ENCODE data around the gene RFX7.

RFX7 gene

DNA sequence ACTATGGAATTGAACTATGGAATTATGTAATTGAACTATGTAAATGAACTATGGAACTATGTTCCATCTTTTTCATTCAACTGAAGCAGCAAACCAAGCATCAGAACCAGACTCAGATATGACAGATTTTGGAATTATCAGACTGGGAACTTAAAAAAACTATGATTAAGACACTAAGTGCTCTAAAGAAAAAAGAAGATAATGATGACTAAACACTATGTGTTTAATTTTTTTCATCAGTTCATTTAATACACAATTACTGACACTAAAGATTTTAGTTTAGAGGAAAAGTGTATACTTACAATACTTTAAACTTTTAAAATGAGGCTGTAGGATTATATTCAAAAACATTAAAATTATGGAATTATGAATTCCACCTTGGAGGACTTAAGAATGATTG, 15.3 kb downstream of the RFX7 start:
- Histone ChIP-seq H3K79me2 (ENCODE audit: insufficient read depth, low read length) (peaks cover 50% of the 10 kb centered on the region), H3K36me3 (ENCODE audit: insufficient read depth, low read length) (peaks cover 68% of the 10 kb centered on the region), H3K9me2 (ENCODE audit: low read depth, low read length) (no peaks in the 10 kb centered on the region), H4K20me1 (ENCODE audit: insufficient read depth, low read length) (no peaks in the 10 kb centered on the region), H3K9me3 (ENCODE audit: low read length) (peaks cover 49% of the 10 kb centered on the region), H3K4me2 (ENCODE audit: low read length) (no peak overlapping the region), H2AFZ (ENCODE audit: low read length) (no peak overlapping the region), H3K4me1 (ENCODE audit: insufficient read depth, low read length, severe bottlenecking) (no peaks in the 10 kb centered on the region), H3K27ac (ENCODE audit: low read depth, low read length, poor library complexity, severe bottlenecking) (no peak overlapping the region), H3K27me3 (ENCODE audit: insufficient read depth, low read length) (no peaks in the 10 kb centered on the region), H3K4me3 (ENCODE audit: low read depth, low read length, poor library complexity, severe bottlenecking) (no peak overlapping the region), H3F3A (ENCODE audit: insufficient read depth, low read length) (no peaks in the 10 kb centered on the region; the same call in 1 of the 2 replicates), H3K9ac (ENCODE audit: low read length) (no peak overlapping the region)
- no peak for TF ChIP-seq EZH2 (IDR thresholded peaks at IDR 0.05; ENCODE audit: borderline replicate concordance, low read length)
- TF ChIP-seq, protein P1, sequence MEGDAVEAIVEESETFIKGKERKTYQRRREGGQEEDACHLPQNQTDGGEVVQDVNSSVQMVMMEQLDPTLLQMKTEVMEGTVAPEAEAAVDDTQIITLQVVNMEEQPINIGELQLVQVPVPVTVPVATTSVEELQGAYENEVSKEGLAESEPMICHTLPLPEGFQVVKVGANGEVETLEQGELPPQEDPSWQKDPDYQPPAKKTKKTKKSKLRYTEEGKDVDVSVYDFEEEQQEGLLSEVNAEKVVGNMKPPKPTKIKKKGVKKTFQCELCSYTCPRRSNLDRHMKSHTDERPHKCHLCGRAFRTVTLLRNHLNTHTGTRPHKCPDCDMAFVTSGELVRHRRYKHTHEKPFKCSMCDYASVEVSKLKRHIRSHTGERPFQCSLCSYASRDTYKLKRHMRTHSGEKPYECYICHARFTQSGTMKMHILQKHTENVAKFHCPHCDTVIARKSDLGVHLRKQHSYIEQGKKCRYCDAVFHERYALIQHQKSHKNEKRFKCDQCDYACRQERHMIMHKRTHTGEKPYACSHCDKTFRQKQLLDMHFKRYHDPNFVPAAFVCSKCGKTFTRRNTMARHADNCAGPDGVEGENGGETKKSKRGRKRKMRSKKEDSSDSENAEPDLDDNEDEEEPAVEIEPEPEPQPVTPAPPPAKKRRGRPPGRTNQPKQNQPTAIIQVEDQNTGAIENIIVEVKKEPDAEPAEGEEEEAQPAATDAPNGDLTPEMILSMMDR (IDR thresholded peaks at IDR 0.05; ENCODE audit: low read length): no peak

DNA sequence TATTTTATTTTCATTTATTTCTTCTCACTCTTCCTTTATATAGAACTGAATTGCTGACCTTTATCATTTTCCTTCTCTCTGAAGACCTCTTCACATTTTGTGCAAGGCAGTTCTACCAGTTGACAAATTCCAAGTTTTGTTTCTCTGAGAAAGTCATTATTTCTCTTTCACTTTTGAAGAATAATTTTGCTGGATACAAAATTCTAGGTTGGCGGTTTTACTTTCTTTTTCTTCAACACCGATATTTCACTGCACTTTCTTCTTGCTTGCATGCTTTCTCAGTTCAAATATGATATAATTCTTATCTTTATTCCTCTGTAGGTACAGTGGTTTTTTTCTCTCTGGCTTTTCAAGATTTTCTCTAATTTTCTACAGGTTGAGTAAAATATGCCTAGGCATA, 15.9 kb downstream of the RFX7 start:
- Histone ChIP-seq H3K4me2 (ENCODE audit: low read length) (no peak overlapping the region), H3K27ac (ENCODE audit: low read depth, low read length, poor library complexity, severe bottlenecking) (no peak overlapping the region), H3K36me3 (ENCODE audit: insufficient read depth, low read length) (peaks cover 68% of the 10 kb centered on the region), H3K9me3 (ENCODE audit: low read length) (peaks cover 55% of the 10 kb centered on the region), H3F3A (ENCODE audit: insufficient read depth, low read length) (no peaks in the 10 kb centered on the region; the same call in 1 of the 2 replicates), H2AFZ (ENCODE audit: low read length) (no peak overlapping the region), H3K27me3 (ENCODE audit: insufficient read depth, low read length) (no peaks in the 10 kb centered on the region), H3K9me2 (ENCODE audit: low read depth, low read length) (no peaks in the 10 kb centered on the region), H3K79me2 (ENCODE audit: insufficient read depth, low read length) (peaks cover 51% of the 10 kb centered on the region), H3K4me1 (ENCODE audit: insufficient read depth, low read length, severe bottlenecking) (no peaks in the 10 kb centered on the region), H4K20me1 (ENCODE audit: insufficient read depth, low read length) (no peaks in the 10 kb centered on the region), H3K4me3 (ENCODE audit: low read depth, low read length, poor library complexity, severe bottlenecking) (no peak overlapping the region), H3K9ac (ENCODE audit: low read length) (no peak overlapping the region)
- TF ChIP-seq EZH2 (IDR thresholded peaks at IDR 0.05; ENCODE audit: borderline replicate concordance, low read length): no peak
- TF ChIP-seq, protein P1 (IDR thresholded peaks at IDR 0.05; ENCODE audit: low read length): no peak

DNA sequence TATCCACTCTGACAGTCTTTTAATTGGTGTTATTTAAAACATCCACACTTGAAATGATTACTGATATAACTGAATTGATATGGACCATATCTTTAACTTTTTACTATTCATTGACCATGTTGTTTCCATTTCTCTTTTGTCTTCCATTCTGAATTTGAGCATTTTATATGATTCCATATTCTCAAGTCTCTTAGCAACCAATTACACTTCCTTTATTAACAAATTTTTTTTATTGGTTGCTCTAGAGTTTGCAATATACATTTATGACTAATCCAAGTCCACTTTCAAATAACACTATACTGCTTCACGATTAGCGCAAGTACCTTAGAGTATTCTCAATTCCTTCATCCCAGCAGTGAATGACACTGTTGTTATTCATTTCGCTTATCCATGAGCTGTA, 16.4 kb downstream of the RFX7 start:
- no peak overlapping the region for H3K9ac ChIP-seq (ENCODE audit: low read length)
- H3K27ac ChIP-seq (ENCODE audit: low read depth, low read length, poor library complexity, severe bottlenecking): no peak overlapping the region
- TF ChIP-seq, protein P1 (IDR thresholded peaks at IDR 0.05; ENCODE audit: low read length): no peak
- TF ChIP-seq EZH2 (IDR thresholded peaks at IDR 0.05; ENCODE audit: borderline replicate concordance, low read length): no peak
- no peaks in the 10 kb centered on the region; the same call in 1 of the 2 replicates for H3F3A ChIP-seq (ENCODE audit: insufficient read depth, low read length)
- no peak overlapping the region for H3K4me2 ChIP-seq (ENCODE audit: low read length)
- H2AFZ ChIP-seq (ENCODE audit: low read length): no peak overlapping the region
- H3K36me3 ChIP-seq (ENCODE audit: insufficient read depth, low read length): peaks cover 68% of the 10 kb centered on the region
- H3K27me3 ChIP-seq (ENCODE audit: insufficient read depth, low read length): no peaks in the 10 kb centered on the region
- H3K4me3 ChIP-seq (ENCODE audit: low read depth, low read length, poor library complexity, severe bottlenecking): no peak overlapping the region
- peaks cover 51% of the 10 kb centered on the region for H3K79me2 ChIP-seq (ENCODE audit: insufficient read depth, low read length)
- no peaks in the 10 kb centered on the region for H3K9me2 ChIP-seq (ENCODE audit: low read depth, low read length)
- no peaks in the 10 kb centered on the region for H4K20me1 ChIP-seq (ENCODE audit: insufficient read depth, low read length)
- no peaks in the 10 kb centered on the region for H3K4me1 ChIP-seq (ENCODE audit: insufficient read depth, low read length, severe bottlenecking)
- peaks cover 53% of the 10 kb centered on the region for H3K9me3 ChIP-seq (ENCODE audit: low read length)
